HG03039 (cell line): Measurements from ENCODE around the gene C17orf58.
"Not testable (repeated sequence)": the region's sequence is repeated elsewhere in the genome, so short reads cannot be mapped to it uniquely, and the experiment has no call there.

Experiments used
- ATAC-seq: cut with Tn5 transposase; IDR thresholded peaks from one replicate; pipeline ENCODE4 v1.9.1; 2021; ENCODE audit warnings: mild to moderate bottlenecking, moderate library complexity; ENCODE audit not compliant: unreplicated experiment

Gene C17orf58

DNA sequence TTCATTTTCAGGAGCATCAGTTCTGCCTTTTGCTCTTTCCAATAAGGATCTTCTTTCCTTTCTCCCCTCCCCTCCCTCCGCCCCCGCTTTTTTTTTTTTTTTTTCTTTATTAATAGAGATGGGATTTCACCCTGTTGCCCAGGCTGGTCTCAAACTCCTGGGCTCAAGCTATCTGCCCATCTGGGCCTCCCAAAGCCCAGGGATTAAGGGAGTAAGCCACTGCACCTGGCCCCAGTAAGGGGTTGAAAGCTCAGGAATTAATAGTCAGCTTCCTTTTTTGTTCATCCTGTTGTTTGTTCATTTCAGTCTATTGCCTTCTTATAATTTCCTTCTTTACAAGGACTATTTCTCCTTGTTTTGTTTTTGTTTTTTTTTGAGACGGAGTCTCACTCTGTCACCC is 7.9 kb upstream of the C17orf58 start:
- no peak for ATAC-seq

DNA sequence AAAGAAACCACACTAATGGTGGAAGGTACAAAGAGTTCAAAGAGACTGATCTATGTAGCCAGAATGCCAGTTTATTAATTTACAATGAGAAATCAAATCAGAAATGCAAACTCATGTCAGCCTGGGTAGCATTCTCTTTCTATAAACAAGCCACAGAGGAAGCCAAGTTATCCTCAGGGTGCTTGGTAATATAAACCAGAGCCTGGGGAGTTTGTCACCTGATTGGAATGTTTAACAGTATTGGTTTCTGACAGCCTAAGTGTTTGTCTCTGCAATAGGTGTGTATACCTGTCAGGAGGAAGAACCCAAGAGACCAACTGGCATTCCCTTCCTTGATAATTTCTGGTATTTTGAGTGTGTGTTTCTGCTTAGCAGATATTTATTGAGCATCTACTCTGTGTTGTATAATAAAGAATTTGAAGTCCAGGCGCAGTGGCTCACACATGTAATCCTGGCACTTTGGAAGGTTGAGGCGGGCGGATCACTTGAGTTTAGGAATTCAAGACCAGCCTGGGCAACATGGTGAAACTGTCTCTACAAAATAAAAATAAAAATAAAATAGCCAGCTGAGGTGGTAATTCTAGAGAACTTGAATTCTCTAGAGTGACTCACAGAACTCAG is 3.1 kb upstream of the C17orf58 start:
- no peak for ATAC-seq

- ATAC-seq = no peak
These were observed 2.2 kb upstream of the C17orf58 start for GRCh38 chr17:67998466-67998865.

- ATAC-seq = no peak
These were observed 552 bp downstream of the C17orf58 start for GRCh38 chr17:67995570-67996263.

- ATAC-seq = no peak
These were observed 1.3 kb downstream of the C17orf58 start for GRCh38 chr17:67994817-67995569.

DNA sequence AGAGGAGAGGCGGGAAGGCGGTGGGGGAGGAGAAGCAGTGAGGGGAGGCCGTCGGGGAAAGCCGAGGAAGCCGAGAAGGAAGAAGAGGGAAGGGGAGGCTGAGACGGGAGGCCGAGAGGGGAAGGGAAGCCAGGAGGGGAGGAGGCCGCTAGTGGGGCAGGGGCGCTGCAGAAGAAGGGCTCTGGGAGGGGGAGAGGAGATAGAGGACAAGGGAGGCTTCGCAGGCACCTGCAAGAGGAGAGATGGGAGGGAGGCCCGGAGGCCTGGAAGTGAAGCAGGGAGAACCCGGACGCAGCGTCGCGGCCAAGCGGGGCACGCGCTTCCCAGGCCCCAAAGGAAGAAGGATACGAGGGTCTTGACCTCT is 2.3 kb downstream of the C17orf58 start:
- ATAC-seq = no peak

GRCh38 chr17:67993153-67993997 is 2.9 kb downstream of the C17orf58 start:
- peak; percentile 66 for ATAC-seq

DNA sequence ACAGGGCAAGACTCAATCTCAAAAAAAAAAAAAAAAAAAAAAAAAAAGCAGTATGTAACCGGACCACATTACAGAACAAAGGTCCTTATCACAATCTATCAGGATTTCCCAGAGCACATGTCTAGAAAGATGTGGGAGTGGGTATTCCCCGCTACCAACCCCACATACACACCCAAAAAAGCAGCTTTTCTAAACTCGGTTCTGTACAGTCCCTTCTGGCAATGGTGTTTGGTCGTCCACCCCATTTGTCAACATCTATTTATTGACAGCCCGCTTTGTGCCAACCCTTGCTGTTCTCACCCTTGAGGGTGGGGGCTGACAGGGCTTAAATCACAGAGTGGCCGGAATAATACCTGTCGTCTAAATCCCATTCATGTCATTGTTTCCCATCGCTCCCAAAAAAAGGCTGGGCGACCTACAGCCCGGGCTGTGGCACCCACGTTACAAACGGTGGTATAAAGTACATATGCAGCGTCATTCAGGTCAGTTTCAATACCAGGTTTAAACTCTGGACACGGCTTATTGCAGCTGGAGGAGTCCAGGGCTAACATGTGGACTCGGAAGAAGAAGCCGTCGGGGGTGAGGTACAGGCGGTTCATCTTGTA is 3.6 kb downstream of the C17orf58 start:
- ATAC-seq = no peak

GRCh38 chr17:67990909-67991308 is 5.4 kb downstream of the C17orf58 start:
- no peak for ATAC-seq

DNA sequence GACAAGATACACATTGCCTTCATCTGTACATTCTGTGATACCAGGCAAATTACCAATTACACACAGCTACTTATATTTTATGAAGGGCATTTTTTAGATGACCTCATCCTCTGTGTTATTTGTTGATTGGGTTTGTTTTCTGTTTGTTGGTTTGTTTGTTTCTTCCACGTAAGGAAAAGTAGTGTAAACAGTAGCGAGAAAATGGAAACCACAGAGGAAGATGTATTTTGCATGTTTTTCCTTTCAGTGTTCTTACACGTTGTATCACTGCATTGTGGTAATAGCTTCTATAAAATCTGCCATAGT is 12.9 kb downstream of the C17orf58 start:
- ATAC-seq = no peak

- no peak for ATAC-seq
These were observed 13.4 kb downstream of the C17orf58 start for GRCh38 chr17:67982686-67983382.

- no peak for ATAC-seq
These were observed 14.1 kb downstream of the C17orf58 start for GRCh38 chr17:67982034-67982640.

DNA sequence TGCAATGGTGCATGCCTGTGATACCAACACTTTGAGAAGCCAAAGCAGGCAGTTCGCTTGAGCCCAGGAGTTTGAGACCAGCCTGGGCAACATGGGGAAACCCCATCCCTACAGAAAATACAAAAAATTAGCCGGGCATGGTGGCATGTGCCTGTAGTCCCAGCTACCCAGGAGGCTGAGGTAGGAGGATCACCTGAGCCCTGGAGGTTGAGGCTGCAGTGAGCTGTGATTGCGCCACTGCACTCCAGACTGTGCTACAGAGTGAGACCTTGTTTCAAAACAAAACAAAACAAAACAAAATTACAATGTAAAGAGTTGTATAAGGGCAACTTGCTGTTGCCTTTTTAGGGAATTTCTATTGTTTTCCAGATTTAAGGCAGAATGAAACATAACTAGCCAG is 15.4 kb downstream of the C17orf58 start:
- ATAC-seq = not testable (repeated sequence)

DNA sequence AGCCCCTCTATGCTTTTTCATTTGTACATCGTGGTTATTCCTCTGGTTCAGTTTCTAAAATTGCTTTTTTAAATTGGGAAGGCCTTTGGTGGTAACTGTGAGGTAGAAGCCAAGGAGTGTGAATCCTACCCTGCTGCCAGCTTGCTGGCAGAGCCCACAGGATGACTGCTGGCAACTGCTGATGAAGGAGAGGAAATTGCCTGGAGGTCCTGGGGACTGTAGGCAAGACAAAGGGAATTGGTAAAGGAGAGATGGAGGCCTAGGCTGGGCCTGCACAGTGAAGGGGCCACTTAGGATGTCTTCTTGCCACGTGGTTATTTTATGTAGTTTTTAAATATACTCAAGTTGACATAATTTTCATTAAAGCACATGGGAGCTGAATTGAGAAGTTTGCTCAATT is 15.8 kb downstream of the C17orf58 start:
- no peak for ATAC-seq

- not testable (repeated sequence) for ATAC-seq
These were observed 20.0 kb downstream of the C17orf58 start for GRCh38 chr17:67976306-67976705.

DNA sequence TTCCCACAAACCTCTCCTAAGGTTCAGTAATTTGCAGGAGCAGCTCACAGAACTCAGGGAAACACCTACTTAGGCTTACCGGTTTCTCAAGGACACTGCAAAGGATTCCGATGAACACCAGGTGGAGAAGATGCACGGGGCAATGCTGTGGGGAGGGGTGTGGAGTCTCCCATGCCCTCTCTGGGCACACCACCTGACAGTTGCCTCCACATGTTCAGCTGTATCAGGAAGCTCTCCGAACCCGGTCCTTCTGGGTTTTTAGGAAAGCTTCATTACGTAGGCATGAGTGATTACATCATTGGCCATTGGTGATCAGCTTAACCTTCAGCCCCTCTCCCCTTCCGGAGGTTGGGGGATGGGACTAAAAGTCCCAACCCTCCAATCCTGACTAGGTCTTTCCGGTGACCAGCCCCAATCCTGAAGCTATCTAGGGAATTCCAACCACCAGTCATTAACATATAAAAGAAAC is 21.6 kb downstream of the C17orf58 start:
- no peak for ATAC-seq

DNA sequence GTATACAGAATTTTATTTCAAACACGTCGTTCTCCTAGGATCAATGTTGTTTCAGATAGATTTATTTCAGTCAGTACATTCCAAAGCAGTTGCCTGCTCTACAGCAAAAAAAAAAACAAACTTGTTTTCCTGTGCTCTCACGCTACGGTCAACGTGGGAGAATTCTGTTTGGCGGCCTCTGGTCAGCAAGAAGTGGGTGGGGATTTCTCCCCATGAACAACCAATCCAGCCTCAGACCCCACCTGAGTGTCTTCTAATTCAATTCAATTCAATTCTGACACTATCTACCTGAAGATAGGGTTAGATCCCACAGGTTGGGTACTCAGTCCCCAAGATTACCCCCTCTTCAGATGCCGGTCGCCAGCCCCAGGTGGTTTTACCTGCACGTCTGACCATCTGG is 22.1 kb downstream of the C17orf58 start:
- no peak for ATAC-seq

DNA sequence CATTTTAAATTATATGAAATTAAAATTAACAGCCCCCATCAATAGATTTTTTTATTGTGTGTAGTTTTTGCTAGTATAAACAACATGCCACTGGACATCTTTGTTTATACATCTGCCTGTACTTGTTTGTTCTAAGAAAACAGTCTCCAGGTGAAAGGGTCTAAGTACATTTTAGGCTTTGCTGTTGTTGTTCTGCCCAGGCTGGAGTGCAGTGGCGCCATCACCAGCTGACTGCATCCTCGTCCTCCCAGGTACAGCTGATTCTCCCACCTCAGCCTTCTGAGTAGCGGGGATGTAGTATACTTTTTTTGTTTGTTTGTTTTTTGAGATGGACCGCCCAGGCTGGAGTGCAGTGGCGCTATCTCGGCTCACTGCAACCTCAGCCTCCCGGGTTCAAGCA is 25.5 kb downstream of the C17orf58 start:
- no peak for ATAC-seq

- ATAC-seq = peak; percentile 49
These were observed 33.1 kb downstream of the C17orf58 start for GRCh38 chr17:67963145-67963572.

DNA sequence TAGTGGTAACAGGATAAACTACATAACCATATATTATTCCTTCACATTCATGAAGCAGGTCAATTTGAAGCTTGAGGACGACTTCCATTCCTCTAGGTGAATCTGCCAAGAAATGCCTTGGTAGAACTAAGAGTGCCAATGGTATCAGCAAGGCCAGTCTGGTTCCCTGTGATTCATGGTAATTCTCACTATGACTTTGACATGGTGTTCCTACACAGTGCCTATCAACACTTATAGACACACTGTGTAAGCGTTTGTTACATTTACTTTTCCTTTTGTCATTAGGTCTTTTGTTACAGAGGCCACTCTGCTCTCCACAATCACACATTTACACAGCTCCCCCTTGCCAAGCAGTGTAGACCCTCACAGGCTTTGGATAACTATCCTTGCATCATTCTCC is 34.1 kb downstream of the C17orf58 start:
- ATAC-seq = not testable (repeated sequence)
